Activated CD4-positive, alpha-beta T cell treated with anti-CD3 and anti-CD28 coated beads, Interleukin-2, Interleukin-6, amounts not matched to agents 100 ng/mL and 50 ng/mL, durations not matched to agents 16 hours and 8 hours (primary cell): ENCODE data around the gene PLA2G2E.
"Not testable (repeated sequence)": the region's sequence is repeated elsewhere in the genome, so short reads cannot be mapped to it uniquely, and the experiment has no call there.

Experiments used
- DNase-seq: peaks from one replicate; pipeline ENCODE4 v3.0.0-alpha.2; 2020

Gene PLA2G2E

GRCh38 chr1:19880841-19881240 is 42.6 kb downstream of the PLA2G2E start:
- not testable (repeated sequence) for DNase-seq

GRCh38 chr1:19879661-19880060 is 43.8 kb downstream of the PLA2G2E start:
- no peak for DNase-seq

GRCh38 chr1:19879227-19879626 is 44.2 kb downstream of the PLA2G2E start:
- DNase-seq = no peak

- no peak for DNase-seq
These were observed 44.8 kb downstream of the PLA2G2E start for GRCh38 chr1:19878637-19878985.

- DNase-seq = no peak
These were observed 45.4 kb downstream of the PLA2G2E start for GRCh38 chr1:19877821-19878636.

GRCh38 chr1:19877181-19877750 is 46.2 kb downstream of the PLA2G2E start:
- no peak for DNase-seq

- no peak for DNase-seq
These were observed 51.2 kb downstream of the PLA2G2E start for GRCh38 chr1:19872190-19872589.
